Activated CD8-positive, alpha-beta memory T cell treated with anti-CD3 and anti-CD28 coated beads for 36 hours (primary cell): ENCODE results near the gene TWNK. TPM values are rescaled to one million over a fixed set of nuclear protein-coding genes. Genes with fewer than 3 reads are reported as not detected.

ENCODE experiments used
- CTCF ChIA-PET: fragments of 350-600 bp; sonication (Branson Sonifier 250); formaldehyde crosslinking; loops from one replicate; lab custom pipeline; 2021; ENCODE audit warnings: antibody characterized with exemption; lab: Charles Lee
- POLR2A ChIA-PET: fragments of 350-600 bp; sonication (Branson Sonifier 250); formaldehyde crosslinking; loops from one replicate; lab custom pipeline; 2021; ENCODE audit warnings: antibody characterized with exemption; lab: Charles Lee
- total RNA-seq, 2 experiments: library from RNA; stranded (reverse); gene quantifications; one replicate each; pipeline ENCODE4 v1.2.3, GENCODE V29; 2021

The TWNK gene
- total RNA-seq, 2 experiments from 2014 or later: 41.0 to 42.0 TPM

DNA sequence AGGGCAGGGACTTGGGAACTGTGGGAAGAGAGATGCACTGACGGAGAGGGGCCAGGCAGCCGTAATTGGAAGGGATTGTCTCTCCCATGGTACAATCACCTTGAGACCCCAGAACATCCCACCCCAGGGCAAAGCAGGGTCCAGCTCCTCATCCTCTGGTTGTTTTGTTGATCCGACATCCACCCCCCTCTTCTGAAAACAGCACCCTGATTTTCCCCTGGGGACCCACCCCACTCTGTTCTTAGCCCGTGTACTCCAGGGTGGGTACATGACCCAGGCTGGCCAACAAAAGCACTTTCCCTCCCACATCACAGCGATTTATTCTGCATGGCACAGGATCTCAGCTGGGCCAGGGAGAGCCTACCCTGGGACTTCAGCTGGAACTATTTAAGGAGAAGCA is 29.5 kb downstream of the TWNK start:
- ChIA-PET CTCF (interaction anchor here (1.1 to 4.6 kb wide), 5 partner anchors 12 to 275 kb away, joined by 3 to 25 read pairs (median 5); partner anchors contain the start of genes KAZALD1 and SEMA4G), POLR2A (no interaction called here)

DNA sequence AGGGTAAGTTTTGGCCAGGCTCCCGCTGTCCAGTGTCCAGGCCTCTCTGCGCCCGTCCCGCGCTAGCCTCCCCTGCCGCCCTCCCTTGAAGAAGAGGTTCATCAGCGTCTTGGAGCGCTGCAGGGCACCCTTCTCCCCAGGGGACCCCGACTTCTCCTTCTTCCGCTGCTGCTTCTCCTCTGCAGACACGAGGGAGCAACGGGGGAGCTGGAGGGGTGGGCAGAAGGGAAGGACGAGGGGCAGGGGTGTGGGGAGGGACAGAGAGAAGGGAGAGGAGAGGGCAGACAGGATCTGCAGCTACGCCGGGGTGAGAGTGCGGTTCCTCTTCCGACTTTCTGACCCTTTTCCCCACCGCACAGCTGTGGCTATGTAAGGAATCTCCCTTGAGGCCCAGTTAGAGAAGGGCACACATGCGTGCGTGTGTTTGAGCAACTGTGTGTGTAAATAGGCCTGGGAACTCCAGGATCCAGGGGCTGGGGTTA is 30.8 kb downstream of the TWNK start:
- CTCF ChIA-PET: interaction anchor here (1.1 to 3.0 kb wide), 11 partner anchors 8 to 123 kb away, joined by 3 to 23 read pairs (median 6); partner anchors contain the start of genes KAZALD1, PDZD7 and SFXN3
- POLR2A ChIA-PET: no interaction called here

DNA sequence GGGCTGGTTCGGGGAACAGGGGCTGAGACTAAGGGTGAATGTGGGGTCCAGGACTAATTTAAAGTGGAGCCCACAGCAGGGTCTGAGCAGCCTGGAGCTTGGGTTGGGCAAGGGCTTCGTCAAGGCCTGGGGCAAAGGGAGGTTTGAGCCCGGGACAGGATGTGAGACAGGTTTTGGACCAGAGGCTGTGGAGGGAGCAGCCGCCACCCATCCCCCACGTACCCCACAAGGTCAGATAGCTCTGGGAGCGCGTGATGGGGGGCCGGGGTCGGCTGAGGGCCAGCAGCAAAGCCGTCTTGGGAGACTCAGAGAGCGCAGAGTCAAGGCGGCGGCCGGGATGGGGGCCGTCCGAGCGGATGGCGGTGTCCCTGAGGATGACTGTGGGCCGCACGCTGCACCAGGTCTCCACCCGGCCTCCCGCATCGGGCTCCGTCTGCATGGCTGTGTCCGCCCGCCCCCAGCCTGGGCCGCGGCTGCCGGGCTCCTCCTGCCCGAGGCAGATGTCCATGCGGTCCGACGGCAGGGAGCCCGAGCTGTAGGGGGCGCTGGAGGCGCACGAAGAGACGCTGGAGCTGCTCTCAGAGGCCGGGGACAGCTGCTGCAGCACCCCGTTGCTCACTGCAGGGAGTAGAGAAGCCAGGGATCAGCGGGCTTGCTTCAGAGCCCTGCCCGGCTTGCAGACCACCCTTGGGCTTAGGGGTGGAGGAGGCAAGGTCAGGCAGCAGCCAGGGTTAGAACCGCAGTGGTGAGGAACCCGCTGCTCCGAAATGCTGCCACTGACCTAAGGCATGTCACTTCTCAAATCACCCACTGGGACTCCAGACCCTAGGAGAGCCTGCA is 31.5 kb downstream of the TWNK start:
- ChIA-PET CTCF (interaction anchor here (0.6 to 3.0 kb wide), 16 partner anchors 8 to 123 kb away, joined by 3 to 23 read pairs (median 5); partner anchors contain the start of genes KAZALD1, PDZD7 and SFXN3), POLR2A (no interaction called here)

DNA sequence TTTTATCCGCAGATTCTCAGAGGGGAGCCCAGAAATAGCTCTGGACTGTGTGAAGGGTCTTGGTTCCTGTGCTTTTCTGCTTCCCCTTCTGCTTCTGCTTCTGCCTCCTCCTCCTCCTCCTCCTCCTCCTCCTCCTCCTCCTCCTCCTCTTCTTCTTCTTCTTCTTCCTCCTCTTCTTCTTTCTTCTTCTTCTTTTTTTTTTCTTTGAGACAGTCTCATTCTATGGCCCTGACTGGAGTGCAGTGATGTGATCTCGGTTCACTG is 32.0 kb downstream of the TWNK start:
- POLR2A ChIA-PET: no interaction called here
- CTCF ChIA-PET: interaction anchor here (0.6 to 3.0 kb wide), 16 partner anchors 8 to 122 kb away, joined by 3 to 23 read pairs (median 5); partner anchors contain the start of genes KAZALD1, PDZD7 and SFXN3

DNA sequence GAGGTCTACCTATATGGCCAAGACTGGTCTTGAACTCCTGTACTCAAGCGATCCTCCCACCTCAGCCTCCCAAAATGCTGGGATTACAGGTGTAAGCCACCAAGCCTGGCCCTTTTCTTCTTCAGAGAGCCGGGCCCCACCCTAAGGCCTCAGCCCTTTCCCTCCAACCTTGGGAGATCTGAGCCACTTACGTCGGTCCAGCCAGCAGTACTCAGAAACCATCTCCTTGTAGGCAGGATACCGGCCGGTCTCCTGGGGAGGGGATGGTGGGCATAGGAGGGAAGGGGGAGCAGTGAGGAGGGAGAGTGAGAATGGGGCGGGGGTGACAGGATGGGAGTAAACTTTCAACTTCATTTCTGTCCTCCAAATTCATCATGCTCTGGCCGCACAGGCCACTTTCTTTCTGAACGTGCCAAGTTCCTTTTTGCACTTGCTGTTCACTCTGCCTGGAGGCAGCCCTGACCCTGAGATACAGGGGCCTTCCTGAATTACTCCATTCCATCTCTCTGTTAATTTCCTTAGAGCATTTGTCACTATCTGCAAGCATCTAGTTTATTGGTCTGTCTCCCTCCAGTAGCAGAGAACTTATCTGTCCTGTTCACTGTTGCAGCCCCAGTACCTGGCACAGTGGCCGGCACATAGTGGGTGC is 33.2 kb downstream of the TWNK start:
- CTCF ChIA-PET: interaction anchor here (2.6 to 3.0 kb wide), 2 partner anchors 22 to 30 kb away, joined by 11 to 23 read pairs; no protein-coding TSS in a partner anchor
- POLR2A ChIA-PET: no interaction called here

DNA sequence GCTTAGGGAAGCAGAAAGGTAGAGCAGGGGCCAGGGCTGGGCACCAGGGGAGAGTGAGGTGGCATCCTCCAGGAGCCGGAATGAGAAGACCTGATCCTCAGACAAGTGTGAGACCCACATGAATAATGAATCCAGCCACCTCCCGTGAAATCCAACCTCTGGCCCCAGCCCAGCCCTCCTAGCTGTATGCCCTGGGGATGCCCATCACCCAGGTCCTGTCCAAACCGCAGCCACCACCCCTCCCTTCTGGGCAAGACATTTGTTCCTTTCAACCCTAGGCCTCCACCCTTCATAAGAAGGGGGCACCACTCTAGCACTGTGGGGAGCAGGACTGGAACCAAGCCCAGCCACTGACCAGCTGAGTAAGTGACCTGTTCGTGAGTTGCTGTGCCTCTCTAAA is 33.9 kb downstream of the TWNK start:
- CTCF ChIA-PET: no interaction called here
- POLR2A ChIA-PET: no interaction called here

DNA sequence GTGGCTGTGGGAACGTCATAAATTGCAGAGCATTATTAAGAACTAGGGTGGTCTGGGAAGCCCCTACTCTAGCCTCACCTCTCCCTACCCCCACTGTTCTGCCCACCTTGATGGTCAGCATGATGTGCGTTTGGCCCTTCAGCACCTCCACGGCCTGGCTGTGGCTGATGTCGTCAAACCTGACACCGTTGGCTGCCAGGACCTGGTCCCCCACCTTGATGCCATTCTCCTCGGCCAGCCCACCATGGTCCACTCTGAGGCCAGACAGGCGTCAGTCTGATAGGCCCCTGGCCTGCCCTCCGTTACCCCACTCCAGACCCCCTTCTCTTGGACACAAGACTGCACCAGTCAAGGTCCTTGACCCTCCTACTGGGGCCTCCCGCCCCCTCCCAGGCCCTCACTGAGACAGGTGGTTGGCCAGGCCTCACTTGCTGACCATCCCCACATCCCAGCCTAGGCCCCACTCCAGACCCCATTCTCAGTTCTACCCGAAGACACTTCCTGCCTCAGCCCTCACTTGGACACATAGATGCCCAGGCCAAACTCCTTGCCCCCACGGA is 34.4 kb downstream of the TWNK start:
- POLR2A ChIA-PET: no interaction called here
- CTCF ChIA-PET: no interaction called here

DNA sequence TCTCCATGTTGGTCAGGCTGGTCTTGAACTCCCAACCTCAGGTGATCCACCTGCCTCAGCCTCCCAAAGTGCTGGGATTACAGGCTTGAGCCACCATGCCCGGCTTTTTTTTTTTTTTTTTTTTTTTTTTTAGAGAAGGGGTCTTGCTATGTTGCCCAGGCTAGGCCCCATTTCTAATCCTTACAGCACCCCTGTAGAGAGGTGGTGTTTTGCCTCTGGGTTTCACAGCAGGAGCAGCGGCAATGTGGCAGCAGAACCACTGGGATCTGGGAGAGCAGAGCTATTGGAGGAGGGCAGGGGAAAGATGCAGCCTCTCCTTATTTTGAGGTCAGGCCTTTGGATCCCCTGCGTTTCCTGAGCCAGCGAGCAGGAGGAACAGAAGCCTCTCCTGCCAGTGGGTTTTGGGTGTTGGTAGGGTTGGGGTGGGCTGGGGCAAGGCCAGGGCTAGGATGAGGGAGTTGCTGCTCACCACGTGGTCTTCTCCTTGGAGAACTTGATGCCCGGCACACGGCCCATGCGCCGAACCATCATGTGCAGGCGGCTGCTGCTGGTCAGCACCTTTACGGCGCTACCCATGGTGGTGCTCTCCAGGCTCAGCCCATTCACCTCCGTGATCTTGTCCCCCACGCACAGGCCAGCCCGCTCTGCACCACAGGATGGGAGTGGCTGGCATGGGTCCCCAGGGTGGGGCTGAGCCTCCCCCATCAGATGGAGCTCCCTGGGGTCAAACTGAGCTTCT is 35.8 kb downstream of the TWNK start:
- CTCF ChIA-PET: interaction anchor here (1.0 to 1.8 kb wide), 2 partner anchors 9 to 24 kb away, joined by 3 to 5 read pairs; partner anchors contain the start of gene LZTS2

DNA sequence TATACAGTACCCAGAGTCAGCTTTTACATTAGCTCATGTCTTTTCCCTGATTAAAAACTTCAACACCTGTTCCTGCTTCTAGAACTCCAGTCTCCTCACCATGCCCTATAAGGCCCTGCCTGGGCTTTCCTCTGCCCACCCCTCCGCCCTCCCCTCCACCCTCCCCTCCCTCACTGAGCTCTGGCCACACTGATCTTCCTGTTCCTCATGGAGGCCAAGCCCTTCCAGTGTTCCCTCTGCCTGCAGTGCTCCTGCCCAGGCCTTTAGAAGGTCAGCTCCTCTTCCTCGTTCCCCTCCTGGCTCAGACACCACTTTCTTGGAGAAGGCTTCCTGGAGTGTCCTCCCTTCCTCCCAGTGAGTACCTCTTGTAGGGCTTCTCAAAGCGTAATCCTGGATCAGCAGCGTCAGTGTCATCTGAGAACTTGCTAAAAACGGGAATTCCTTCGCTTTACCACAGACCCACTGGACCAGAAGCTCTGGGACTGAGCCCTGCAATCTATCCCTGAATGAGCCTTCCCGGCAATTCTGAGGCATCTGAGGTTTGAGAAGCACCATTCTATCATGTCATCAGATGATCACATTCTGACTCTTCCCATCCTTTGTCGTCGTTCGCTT is 39.9 kb downstream of the TWNK start:
- CTCF ChIA-PET: interaction anchor here (0.6 to 7.5 kb wide), 8 partner anchors 8 to 115 kb away, joined by 3 to 46 read pairs (median 4); partner anchors contain the start of gene LZTS2
- POLR2A ChIA-PET: no interaction called here

More for the DNA sequence above, 35.8 kb downstream of the TWNK start:
- POLR2A ChIA-PET: no interaction called here

DNA sequence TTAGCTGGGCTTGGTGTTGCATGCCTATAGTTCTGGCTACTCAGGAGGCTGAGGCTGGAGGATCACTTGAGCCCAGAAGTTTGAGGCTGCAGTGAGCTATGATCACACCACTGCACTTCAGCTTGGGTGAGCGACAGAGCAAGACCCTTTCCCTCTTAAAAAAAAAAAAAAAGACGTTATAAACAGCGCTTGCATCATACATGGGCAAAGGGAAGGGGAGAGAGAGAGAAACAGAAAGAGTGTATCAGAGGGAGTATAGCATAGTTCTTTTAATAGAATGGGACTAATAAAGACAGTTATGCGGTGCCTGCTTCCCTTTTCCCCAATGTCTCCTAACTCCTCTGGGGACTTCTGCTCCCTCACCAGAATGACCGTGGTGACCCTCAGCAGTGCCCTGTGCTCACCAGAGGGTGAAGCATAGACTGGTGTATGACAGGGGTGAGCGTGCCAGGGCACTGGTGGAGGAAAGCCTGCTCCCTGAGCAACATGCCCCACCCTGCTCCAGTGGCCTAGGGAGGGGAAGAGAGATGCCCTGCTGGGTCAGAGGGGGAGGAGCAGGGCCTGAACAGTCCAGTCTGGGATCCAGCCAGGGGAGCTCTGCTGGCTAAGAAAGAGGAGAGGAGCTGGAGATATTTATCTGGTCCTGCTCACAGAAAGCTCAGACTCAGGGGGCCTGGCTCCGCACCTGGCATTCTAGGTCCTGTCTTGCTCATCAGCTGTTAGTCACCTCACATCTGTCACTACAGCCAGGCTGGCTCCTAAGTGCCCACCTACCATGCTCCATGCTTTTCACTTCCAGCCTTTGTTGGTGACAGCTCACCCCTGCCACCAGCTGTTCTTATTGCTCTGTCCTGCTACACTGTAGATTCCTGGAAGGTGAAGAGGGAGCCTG is 41.3 kb downstream of the TWNK start:
- POLR2A ChIA-PET: no interaction called here

DNA sequence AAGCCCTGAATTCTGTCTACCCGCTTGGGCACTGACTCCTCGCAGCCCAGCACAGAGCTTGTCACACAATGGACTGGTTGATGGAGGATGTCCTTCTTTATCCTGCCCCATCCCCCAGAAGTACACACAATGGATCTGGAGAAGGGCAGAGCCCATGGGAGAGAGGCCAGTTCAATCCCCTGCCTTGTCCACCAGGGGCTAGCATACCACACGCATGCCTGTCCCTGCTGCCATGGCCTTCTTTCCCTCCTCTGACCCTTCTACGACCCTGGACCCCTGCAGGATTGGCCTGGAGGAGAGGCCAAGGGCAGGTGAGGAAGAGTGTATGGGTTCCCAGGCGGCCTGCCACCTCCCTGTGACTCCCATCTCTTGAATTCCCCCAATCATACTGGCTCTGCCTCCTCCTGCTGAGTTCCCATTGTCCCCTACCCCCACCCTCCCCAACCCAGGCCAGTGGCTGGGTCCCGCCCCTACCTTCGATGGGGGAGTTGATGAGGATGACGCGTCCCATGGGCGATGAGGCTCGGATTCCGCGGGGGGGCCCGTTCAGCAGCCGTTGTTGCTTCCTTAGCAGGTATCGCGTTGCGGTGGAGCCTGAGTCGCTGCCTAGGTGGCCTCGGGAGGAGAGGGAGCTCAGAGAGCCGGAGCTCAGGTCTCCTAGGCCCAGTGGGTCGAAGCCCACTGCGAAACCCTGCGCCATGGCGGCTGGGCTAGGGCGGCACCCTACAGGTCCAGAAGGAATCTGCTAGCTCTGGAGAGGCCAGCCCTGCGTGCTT is 42.4 kb downstream of the TWNK start:
- ChIA-PET CTCF (interaction anchor here (0.7 to 7.5 kb wide), 7 partner anchors 10 to 32 kb away, joined by 4 to 46 read pairs (median 9); partner anchors contain the start of gene LZTS2), POLR2A (no interaction called here)

More for the DNA sequence above, 41.3 kb downstream of the TWNK start:
- CTCF ChIA-PET: interaction anchor here (0.7 to 7.5 kb wide), 7 partner anchors 10 to 31 kb away, joined by 3 to 46 read pairs (median 7); partner anchors contain the start of gene LZTS2

DNA sequence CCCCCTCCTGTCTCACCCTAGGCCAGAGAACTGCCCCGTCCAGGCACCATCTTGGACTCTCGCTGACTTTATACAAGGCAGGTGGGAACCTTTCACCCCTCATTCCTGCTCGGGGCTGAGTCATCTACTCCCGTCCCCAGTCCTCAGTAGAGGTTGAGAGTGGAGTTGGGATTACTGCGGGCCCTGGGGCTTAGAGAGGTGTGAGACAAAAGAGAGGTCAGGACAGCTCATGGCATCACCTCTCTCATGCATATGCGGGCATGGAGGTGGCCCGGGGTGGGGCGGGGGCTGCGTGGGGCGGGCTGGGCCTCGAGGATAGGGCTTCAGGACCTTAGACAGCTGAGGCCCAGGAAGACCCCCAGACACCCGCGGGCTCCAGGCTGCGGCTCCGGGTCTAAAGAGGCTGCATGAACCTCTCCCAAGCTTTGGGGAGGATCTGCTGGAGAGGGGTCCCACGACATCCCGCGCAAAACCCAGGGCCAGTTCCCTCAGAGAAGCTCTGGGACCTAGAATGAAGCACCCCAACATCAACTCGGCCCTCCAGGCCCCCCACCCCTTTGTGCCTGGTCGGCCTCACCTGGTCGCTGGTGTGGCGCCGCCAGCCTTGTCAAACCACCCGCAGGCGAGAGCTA is 43.3 kb downstream of the TWNK start:
- POLR2A ChIA-PET: interaction anchor here (0.6 to 2.2 kb wide), 3 partner anchors 12 to 34 kb away, joined by 3 to 10 read pairs (median 5); no protein-coding TSS in a partner anchor
- CTCF ChIA-PET: interaction anchor here (1.0 to 7.5 kb wide), 9 partner anchors 9 to 33 kb away, joined by 4 to 46 read pairs (median 9); partner anchors contain the start of genes KAZALD1 and LZTS2

DNA sequence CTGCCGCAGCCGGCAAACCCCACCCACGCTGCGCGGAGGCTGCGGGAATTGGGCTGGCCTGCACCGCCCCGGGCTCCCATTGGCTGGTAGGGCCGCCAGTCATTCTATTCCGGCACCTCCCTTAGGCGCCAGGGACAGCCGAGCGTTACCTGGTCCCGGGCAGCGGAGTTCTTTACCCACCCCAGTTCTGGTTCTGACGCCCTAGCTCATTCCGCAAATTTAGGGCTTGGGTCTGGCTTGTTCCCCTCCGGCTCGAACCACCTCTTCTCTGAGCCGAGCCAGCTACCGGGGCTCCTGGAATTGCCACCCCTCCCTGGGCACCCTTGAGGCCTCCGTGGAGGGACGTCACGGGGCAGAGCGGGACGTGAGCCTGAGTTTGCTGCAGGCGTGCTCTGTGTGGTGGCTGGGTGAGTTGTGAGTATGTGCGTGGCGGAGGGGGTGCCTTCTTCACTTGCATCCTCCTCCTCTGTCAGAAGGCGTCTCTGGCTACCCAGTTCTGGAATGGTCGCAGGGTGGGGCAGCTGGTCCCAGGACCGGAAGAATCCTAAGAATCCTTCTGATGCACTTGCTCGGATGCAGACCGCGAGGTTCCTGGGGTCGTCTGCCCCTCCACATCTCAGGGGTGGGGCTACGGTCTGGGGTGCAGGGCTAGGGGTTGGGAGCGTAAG is 43.9 kb downstream of the TWNK start, which contains the start of the genes PDZD7 and SFXN3:
Gene PDZD7 (minus strand): TSS at position 2 of the 668 bp plus-strand sequence. CDS start 910 bp downstream, outside the sequence.
Gene SFXN3 (plus strand): TSS at position 107 of the 668 bp plus-strand sequence. CDS start 3,461 bp downstream, outside the sequence.
- ChIA-PET CTCF (interaction anchor here (0.9 to 7.5 kb wide), 13 partner anchors 8 to 43 kb away, joined by 3 to 46 read pairs (median 7); partner anchors contain the start of genes KAZALD1 and LZTS2), POLR2A (interaction anchor here (0.6 to 2.2 kb wide), 3 partner anchors 12 to 34 kb away, joined by 3 to 10 read pairs (median 5); no protein-coding TSS in a partner anchor)

DNA sequence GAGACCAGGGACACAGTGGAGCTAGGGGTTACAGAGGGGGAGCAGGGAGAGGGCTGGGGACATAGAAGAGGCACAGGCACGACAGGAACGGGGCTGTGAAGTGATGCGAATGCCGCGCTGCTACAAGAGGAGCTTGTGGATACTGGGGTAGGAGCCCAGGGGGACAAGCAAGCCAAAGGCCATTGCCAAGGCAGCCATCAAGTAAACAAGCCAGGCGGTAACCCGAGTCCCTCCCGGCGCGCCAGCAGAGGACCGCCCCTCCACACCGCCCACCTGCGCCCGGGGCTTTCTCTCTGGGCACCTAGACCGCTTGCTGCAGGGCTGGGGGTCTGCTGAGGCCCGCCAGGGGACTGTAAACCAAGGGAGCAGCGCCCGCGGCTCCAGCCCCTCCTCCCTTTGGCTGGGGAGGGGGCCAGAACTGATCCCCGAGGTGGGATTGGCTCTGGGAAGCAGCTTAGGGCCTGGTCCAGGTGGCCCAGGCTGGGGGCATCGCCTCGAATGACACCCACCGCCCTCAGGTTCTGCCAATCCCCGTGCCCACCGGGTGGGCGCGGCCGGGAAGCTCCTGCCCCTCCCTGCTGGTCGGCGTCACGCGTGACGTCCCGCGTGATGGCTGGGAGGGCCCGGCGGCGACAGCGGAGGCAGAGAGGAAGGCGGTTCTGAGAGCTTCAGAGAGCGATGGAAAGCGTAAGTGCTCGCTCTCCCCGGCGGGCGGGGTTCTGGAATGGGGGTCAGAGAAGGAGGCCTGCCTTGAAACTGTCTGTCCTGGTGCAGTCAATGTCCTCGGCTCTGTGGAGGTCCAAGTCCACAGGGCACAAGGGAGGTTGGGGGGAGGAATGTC is 44.7 kb downstream of the TWNK start:
- POLR2A ChIA-PET: interaction anchor here (2.2 kb wide), 1 partner anchor 11 kb away, joined by 10 read pairs; no protein-coding TSS in a partner anchor
- CTCF ChIA-PET: interaction anchor here (0.9 to 7.5 kb wide), 11 partner anchors 10 to 44 kb away, joined by 3 to 46 read pairs (median 7); partner anchors contain the start of genes KAZALD1 and LZTS2
